IMR-90 (cell line): ENCODE results near the gene SLC6A4. TPM values are rescaled to one million over a fixed set of nuclear protein-coding genes. Genes with fewer than 3 reads are reported as not detected.

ENCODE experiments used
- ATAC-seq: fragments of 200-7000 bp; cut with Tn5 transposase; 2 replicates; pipeline ENCODE4 v1.9.1; 2020; ENCODE audit warnings: low read depth, mild to moderate bottlenecking, moderate library complexity
- BruUV-seq: library from RNA; stranded (reverse); fragments of 400-500 nt; replicated peaks from 2 replicates; lab custom pipeline; 2021; lab: Mats Ljungman, UMichigan
- CTCF ChIA-PET: fragments of 300-600 bp; formaldehyde crosslinking; extraction: SDS; loops from one replicate; lab custom pipeline; 2021; ENCODE audit warnings: antibody characterized with exemption; lab: Yijun Ruan, JAX
- POLR2A ChIA-PET: fragments of 300-600 bp; sonication (Branson Sonifier 250); formaldehyde crosslinking; loops from one replicate; lab custom pipeline; 2022; ENCODE audit warnings: antibody characterized with exemption; ENCODE audit not compliant: unreplicated experiment; lab: Charles Lee
- DNase-seq: peaks from one replicate; pipeline ENCODE4 v3.0.0; 2013
- H2AFZ ChIP-seq: replicated peaks from 2 replicates; pipeline ENCODE3; 2013; ENCODE audit warnings: low read length, mild to moderate bottlenecking; ENCODE audit not compliant: poor library complexity
- H2AK5ac ChIP-seq: 2 replicates; pipeline ENCODE4 v1.6.1; 2013; ENCODE audit warnings: low read depth, low read length, inconsistent platforms
- H2AK9ac ChIP-seq: replicated peaks from 2 replicates; pipeline ENCODE3; 2013; ENCODE audit warnings: mild to moderate bottlenecking, low read depth, low read length, moderate library complexity; ENCODE audit not compliant: poor library complexity
- H2BK120ac ChIP-seq: 2 replicates; pipeline ENCODE4 v1.6.1; 2013; ENCODE audit warnings: low read depth, low read length, inconsistent platforms
- H2BK15ac ChIP-seq: 3 replicates; pipeline ENCODE4 v1.6.1; 2013; ENCODE audit warnings: low read depth, low read length, inconsistent platforms
- H2BK20ac ChIP-seq: 2 replicates; pipeline ENCODE4 v1.6.1; 2013; ENCODE audit warnings: low read depth, mild to moderate bottlenecking, inconsistent platforms, low read length, moderate library complexity
- H2BK5ac ChIP-seq: 2 replicates; pipeline ENCODE4 v1.6.1; 2013; ENCODE audit warnings: mild to moderate bottlenecking, low read depth, low read length, inconsistent platforms; ENCODE audit not compliant: poor library complexity, severe bottlenecking
- H3K14ac ChIP-seq: replicated peaks from 2 replicates; pipeline ENCODE4 v1.6.1; 2013; ENCODE audit warnings: low read depth, low read length, inconsistent platforms
- H3K18ac ChIP-seq: 2 replicates; pipeline ENCODE4 v1.6.1; 2013; ENCODE audit warnings: low read depth, low read length, control low read depth
- H3K23ac ChIP-seq: 2 replicates; pipeline ENCODE4 v1.6.1; 2013; ENCODE audit warnings: low read depth, low read length, inconsistent platforms
- H3K27ac ChIP-seq: 2 replicates; pipeline ENCODE4 v1.5.1; 2013; ENCODE audit warnings: mild to moderate bottlenecking, control low read depth, low read length; ENCODE audit not compliant: insufficient read depth
- H3K27me3 ChIP-seq: 2 replicates; pipeline ENCODE4 v1.6.1; 2013; ENCODE audit warnings: low read length; ENCODE audit not compliant: control insufficient read depth, insufficient read depth
- H3K36me3 ChIP-seq: 2 replicates; pipeline ENCODE4 v1.6.1; 2013; ENCODE audit warnings: low read length, mixed read lengths; ENCODE audit not compliant: control insufficient read depth, insufficient read depth
- H3K4ac ChIP-seq: 2 replicates; pipeline ENCODE4 v1.6.1; 2013; ENCODE audit warnings: low read depth, low read length, inconsistent platforms
- H3K4me1 ChIP-seq: 2 replicates; pipeline ENCODE4 v1.6.1; 2013; ENCODE audit warnings: low read length, mixed read lengths; ENCODE audit not compliant: control insufficient read depth, insufficient read depth
- H3K4me2 ChIP-seq: 2 replicates; pipeline ENCODE4 v1.6.1; 2013; ENCODE audit warnings: low read depth, mild to moderate bottlenecking, control low read depth, low read length, moderate library complexity
- H3K4me3 ChIP-seq: 2 replicates; pipeline ENCODE4 v1.5.1; 2013; ENCODE audit warnings: low read depth, mild to moderate bottlenecking, control low read depth, low read length, moderate library complexity; ENCODE audit not compliant: insufficient read depth
- H3K56ac ChIP-seq: 2 replicates; pipeline ENCODE4 v1.6.1; 2013; ENCODE audit warnings: low read length, inconsistent platforms; ENCODE audit not compliant: insufficient read depth; ENCODE audit errors: extremely low read depth
- H3K79me1 ChIP-seq, 2 experiments: 2 replicates each; pipeline ENCODE4 v1.6.1; 2013; ENCODE audit warnings: low read length in 2 of 2, inconsistent platforms in 1 of 2, low read depth in 1 of 2
- H3K9ac ChIP-seq: 2 replicates; pipeline ENCODE4 v1.6.1; 2013; ENCODE audit warnings: low read depth, low read length, control low read depth
- H3K9me1 ChIP-seq: 2 replicates; pipeline ENCODE4 v1.6.1; 2013; ENCODE audit warnings: low read length, inconsistent platforms; ENCODE audit not compliant: insufficient read depth
- H3K9me3 ChIP-seq: 2 replicates; pipeline ENCODE4 v1.6.1; 2013; ENCODE audit warnings: low read length; ENCODE audit not compliant: control insufficient read depth, insufficient read depth
- H4K20me1 ChIP-seq: 2 replicates; pipeline ENCODE4 v1.6.1; 2013; ENCODE audit warnings: low read length, inconsistent platforms; ENCODE audit not compliant: insufficient read depth
- H4K5ac ChIP-seq: 2 replicates; pipeline ENCODE4 v1.6.1; 2013; ENCODE audit warnings: mild to moderate bottlenecking, low read depth, low read length, control low read depth
- H4K8ac ChIP-seq, 2 experiments: 2 replicates each; pipeline ENCODE4 v1.6.1; 2013; ENCODE audit warnings: low read depth in 2 of 2, low read length in 2 of 2, control low read depth in 1 of 2, inconsistent platforms in 1 of 2
- H4K91ac ChIP-seq: 2 replicates; pipeline ENCODE4 v1.6.1; 2013; ENCODE audit warnings: low read depth, low read length, inconsistent platforms; ENCODE audit not compliant: insufficient read depth
- BHLHE40 ChIP-seq: fragments of 150-350 bp; IDR thresholded peaks from 2 replicates; pipeline ENCODE4 v1.6.1; 2016; ENCODE audit warnings: mild to moderate bottlenecking, low read depth, low read length
- CEBPB ChIP-seq: IDR thresholded peaks from 2 replicates; pipeline ENCODE4 v1.6.1; 2012; ENCODE audit warnings: low read depth, low read length, improper control_type of control experiment
- CHD1 ChIP-seq: IDR thresholded peaks from 2 replicates; pipeline ENCODE4 v1.6.1; 2012; ENCODE audit warnings: low read depth, low read length, improper control_type of control experiment
- FOS ChIP-seq: fragments of 150-350 bp; IDR thresholded peaks from 2 replicates; pipeline ENCODE4 v1.6.1; 2016; ENCODE audit warnings: low read depth, low read length
- MAFK ChIP-seq: IDR thresholded peaks from 2 replicates; pipeline ENCODE4 v1.6.1; 2012; ENCODE audit warnings: low read depth, low read length, improper control_type of control experiment
- MXI1 ChIP-seq: IDR thresholded peaks from 2 replicates; pipeline ENCODE4 v1.6.1; 2012; ENCODE audit warnings: low read depth, mild to moderate bottlenecking, low read length, moderate library complexity, borderline replicate concordance
- NFE2L2 ChIP-seq: fragments of 150-350 bp; IDR thresholded peaks from 2 replicates; pipeline ENCODE4 v1.6.1; 2016; ENCODE audit warnings: low read depth, mild to moderate bottlenecking, low read length
- POLR2A ChIP-seq: IDR thresholded peaks from 2 replicates; pipeline ENCODE4 v1.6.1; 2012; ENCODE audit warnings: mild to moderate bottlenecking, low read depth, low read length
- RAD21 ChIP-seq: IDR thresholded peaks from 2 replicates; pipeline ENCODE4 v1.6.1; 2012; ENCODE audit warnings: low read length, improper control_type of control experiment
- SMC3 ChIP-seq: fragments of 150-350 bp; IDR thresholded peaks from 2 replicates; pipeline ENCODE4 v1.6.1; 2016; ENCODE audit warnings: low read depth, mild to moderate bottlenecking, antibody characterized with exemption, low read length, moderate library complexity
- WGBS, 2 experiments: methylation state at CpG; one replicate each; pipeline versions ENCODE4 v1.1.5 to v1.1.7; 2013; ENCODE audit warnings: missing lambda C conversion rate in 2 of 2; ENCODE audit not compliant: insufficient read length in 1 of 2; ENCODE audit errors: extremely low coverage in 2 of 2; 5-methylcytosine and 5-hydroxymethylcytosine counted together
- dilution Hi-C: fragments of 300-500 bp; cut with HindIII; formaldehyde crosslinking; loops from one replicate; pipeline ENCODE4 v1.14.3; 2018; ENCODE audit warnings: low sequenced_read_pairs; ENCODE audit not compliant: unreplicated experiment
- in situ Hi-C: fragments of 300-500 bp; cut with MboI; formaldehyde crosslinking; loops from 3 replicates; pipeline ENCODE4 v1.14.3; 2019; ENCODE audit warnings: low sequenced_read_pairs, inconsistent platforms, mixed read lengths
- intact Hi-C: fragments of 100-400 bp; cut with micrococcal nuclease; formaldehyde crosslinking; loops from 2 replicates; pipeline ENCODE4 v1.10.0; 2022
- polyA plus RNA-seq, 3 experiments: library from polyadenylated mRNA; depleted of rRNA; stranded (reverse); fragments of >200 nt; gene quantifications; 2 replicates each; pipeline ENCODE4 v1.2.3, GENCODE V29; 2012; ENCODE audit warnings: low replicate concordance in 1 of 3
- total RNA-seq: library from RNA; depleted of rRNA; stranded (reverse); fragments of >200 nt; gene quantifications from 2 replicates; pipeline ENCODE4 v1.2.3, GENCODE V29; 2012
- TF ChIP-seq, protein P1 (sequence below): fragments of 150-350 bp; IDR thresholded peaks from 2 replicates; pipeline ENCODE4 v1.6.1; 2017; ENCODE audit warnings: mild to moderate bottlenecking, antibody characterized with exemption, low read length, low read depth

SLC6A4 gene
- total and polyA plus RNA-seq, 2 of the 4 experiments (the other 2 are of a cell fraction) = under 0.01 TPM; not detected in 1

DNA sequence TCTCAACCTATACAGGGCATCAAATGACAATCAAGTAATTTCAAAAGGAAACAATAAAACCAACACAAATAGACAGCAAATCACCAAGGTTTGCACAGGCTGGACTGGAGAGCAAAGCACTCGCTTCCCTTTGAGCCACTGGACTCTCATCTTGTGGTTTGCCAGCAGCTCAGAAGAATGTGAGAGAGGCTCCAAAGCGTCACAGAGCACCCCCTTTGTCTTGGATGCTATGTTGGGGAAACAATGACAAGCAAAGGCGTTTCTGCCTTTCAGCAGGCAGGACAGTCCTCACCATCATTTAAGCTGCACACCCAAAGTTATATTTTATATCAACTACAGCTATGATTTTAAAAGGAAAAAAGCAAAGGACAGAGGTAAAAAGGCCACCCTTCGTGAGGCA, 13.2 kb downstream of the SLC6A4 start:
- 0 out of 2 replicates have a peak, but pooled peaks cover 3% of the 10 kb centered on the region for H3K9me1 ChIP-seq
- no peak overlapping the region for H2BK120ac ChIP-seq
- no peak overlapping the region for H3K4me2 ChIP-seq
- ChIA-PET POLR2A (no interaction called here), CTCF (no interaction called here)
- no peaks in the 10 kb centered on the region for H3K79me1 ChIP-seq
- H4K91ac ChIP-seq = no peak overlapping the region
- in situ Hi-C loops = no loop called here
- H2AFZ ChIP-seq = no peak overlapping the region
- no peak overlapping the region for H2AK5ac ChIP-seq
- no peak overlapping the region for H4K8ac ChIP-seq
- DNase-seq (no peak), ATAC-seq (no peak)
- no peak overlapping the region for H2BK15ac ChIP-seq
- H3K4ac ChIP-seq = no peak overlapping the region
- no peak overlapping the region for H2BK5ac ChIP-seq
- no peaks in the 10 kb centered on the region for H3K36me3 ChIP-seq
- H4K5ac ChIP-seq = no peak overlapping the region
- H3K27me3 ChIP-seq = peaks cover 55% of the 10 kb centered on the region
- dilution Hi-C loops = no loop called here
- H3K56ac ChIP-seq = no peak overlapping the region
- H3K9ac ChIP-seq = no peak overlapping the region
- no peak overlapping the region for H3K14ac ChIP-seq
- no TSS peak for BruUV-seq
- no peaks in the 10 kb centered on the region for H3K9me3 ChIP-seq
- H2BK20ac ChIP-seq = no peak overlapping the region
- H3K4me3 ChIP-seq = no peak overlapping the region
- no peaks in the 10 kb centered on the region for H3K4me1 ChIP-seq
- no peaks in the 10 kb centered on the region for H4K20me1 ChIP-seq
- intact Hi-C loops = no loop called here
- no peak overlapping the region for H2AK9ac ChIP-seq
- no peak for TF ChIP-seq CEBPB
- no peak for TF ChIP-seq CHD1
- no peak for TF ChIP-seq RAD21
- no peak for TF ChIP-seq NFE2L2
- no peak for TF ChIP-seq FOS
- TF ChIP-seq, protein P1, sequence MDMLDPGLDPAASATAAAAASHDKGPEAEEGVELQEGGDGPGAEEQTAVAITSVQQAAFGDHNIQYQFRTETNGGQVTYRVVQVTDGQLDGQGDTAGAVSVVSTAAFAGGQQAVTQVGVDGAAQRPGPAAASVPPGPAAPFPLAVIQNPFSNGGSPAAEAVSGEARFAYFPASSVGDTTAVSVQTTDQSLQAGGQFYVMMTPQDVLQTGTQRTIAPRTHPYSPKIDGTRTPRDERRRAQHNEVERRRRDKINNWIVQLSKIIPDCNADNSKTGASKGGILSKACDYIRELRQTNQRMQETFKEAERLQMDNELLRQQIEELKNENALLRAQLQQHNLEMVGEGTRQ = no peak
- TF ChIP-seq MXI1 = no peak
- TF ChIP-seq BHLHE40 = no peak
- no peak for TF ChIP-seq SMC3
- TF ChIP-seq MAFK = no peak
- no peak for TF ChIP-seq POLR2A
- 60% methylated on average over 1 of the region's 4 CpGs; no CpG with 5 or more reads in 1 of the 2 experiments for WGBS, 2 experiments
- no peak overlapping the region for H3K27ac ChIP-seq
- no peak overlapping the region for H3K23ac ChIP-seq
- H3K18ac ChIP-seq = no peak overlapping the region
